ENCODE results near the gene CTF1.

CTF1 gene

DNA sequence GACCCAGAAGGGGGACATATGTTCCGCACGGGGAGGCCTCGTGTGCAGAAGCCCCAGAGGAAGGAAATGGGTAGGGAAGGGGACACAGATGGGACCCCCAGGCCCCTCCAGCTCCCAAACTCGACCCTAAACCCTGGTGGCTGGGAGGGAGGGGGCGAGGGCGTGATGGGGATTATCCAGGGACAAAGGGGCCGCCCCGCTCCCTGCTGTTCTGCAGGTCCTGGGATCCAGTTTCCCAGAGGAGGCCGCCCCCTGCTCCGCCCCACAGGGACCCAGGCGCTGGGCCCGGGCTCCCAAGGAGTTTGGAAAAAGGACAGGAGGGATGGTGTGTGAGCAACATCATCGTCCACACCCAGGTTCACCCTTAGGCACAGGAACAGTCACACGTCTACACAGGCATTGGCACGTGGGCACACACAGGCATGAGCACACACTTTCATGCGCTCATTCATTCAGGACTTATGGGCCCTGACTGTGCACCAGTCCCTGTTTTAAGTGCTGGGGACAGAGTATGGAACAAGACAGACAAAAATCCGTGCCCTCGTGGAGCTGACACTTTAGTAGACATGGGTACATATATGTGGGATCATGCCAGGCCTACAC is 14.1 kb downstream of the CTF1 start:
- DNase-seq, result no peak

DNA sequence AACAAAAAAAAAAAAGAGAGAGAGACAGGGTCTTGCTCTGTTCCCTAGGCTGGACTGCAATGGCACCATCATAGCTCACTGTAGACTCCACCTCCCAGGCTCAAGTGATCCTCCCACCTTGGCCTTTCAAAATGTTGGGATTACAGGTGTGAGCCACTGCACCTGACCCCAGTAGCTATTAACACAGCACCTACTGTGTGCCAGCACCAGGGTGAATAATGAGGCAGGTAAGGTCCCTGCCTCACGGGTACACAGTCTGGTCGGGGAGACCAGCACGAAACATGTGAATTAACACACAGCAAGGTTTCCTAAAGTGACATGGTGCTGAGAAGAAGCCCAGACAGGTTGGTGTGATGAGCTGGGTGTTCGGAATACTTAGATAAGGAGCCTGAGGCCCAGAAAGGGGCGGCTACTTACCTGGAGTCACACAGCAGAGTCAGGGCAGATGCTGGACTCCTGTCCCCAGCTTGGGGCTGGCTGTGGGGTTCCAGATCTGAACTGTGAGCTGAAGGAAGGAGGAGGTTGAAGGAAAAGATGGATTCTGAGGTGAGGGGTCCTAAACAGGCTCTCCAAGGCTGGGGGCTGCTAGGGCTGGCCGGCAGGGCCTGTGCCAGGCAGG is 16.5 kb downstream of the CTF1 start:
- DNase-seq, result no peak

DNA sequence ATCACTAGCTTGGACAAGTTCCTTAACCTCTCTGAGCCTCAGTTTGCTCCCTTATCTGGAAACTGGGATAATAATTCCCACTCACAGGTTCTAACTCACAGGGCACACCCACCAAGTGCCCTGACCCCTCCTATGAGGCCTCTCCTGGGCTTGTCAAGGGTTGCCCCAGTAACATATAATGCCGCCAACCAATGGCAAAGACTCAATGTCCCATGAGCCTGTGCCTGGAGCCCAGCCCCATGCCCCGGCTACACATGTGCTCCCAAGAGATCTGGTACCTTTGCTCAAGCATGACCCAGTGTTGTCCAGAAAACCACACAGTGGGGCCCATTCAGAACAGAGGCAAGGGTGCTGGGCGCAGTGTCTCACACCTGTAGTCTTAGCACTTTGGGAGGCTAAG is 18.4 kb downstream of the CTF1 start:
- no peak for DNase-seq

DNA sequence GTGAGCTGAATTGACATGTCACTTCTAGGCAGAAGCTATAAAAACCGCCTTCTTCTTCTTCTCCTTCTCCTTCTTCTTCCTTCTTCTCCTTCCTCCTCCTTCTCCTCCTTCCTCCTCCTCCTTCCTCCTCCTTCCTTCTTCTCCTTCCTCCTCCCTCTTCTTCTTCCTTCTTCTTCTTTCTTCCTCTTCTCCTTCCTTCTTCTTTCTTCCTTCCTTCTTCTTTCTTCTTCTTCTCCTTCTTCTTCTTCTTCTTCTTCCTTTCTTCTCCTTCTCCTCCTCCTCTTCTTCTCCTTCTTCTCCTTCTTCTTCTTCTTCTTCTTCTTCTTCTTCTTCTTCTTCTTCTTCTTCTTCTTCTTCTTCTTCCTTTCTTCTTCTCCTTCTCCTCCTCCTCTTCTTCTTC is 22.2 kb downstream of the CTF1 start:
- no peak for DNase-seq

DNA sequence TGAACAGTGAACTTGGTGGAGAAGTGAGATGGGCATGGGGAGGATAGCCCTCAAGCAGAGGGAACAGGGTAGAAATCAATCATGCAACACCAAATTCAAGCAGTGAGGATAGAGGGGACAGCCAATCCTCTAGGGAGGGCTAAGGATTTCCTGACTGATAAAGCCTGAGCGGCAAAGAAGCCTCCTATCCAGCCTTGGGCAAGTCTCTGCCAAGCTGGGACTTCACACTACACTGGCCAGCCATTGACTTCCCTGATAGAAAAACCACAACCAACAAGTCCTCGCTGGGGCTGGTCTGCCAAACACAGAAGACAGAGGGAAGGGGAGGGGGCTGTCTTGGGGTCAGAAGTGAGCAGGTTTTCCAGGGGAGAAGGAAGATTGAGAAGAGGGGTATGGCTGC is 24.5 kb downstream of the CTF1 start:
- DNase-seq, result no peak

DNA sequence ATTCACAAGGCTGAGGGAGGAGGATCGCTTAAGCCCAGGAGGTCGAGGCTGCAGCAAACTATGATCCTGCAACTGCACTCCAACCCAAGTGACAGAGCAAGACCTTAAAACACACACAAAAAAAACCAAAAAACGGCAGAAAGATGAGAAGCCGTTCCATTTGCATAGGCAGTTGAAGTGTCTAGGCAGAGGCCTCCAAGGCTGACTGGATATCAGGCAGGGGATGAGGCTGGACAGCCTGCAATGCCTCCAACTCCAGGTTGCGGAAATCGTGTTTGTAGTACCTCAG is 25.0 kb downstream of the CTF1 start:
- DNase-seq, result no peak

DNA sequence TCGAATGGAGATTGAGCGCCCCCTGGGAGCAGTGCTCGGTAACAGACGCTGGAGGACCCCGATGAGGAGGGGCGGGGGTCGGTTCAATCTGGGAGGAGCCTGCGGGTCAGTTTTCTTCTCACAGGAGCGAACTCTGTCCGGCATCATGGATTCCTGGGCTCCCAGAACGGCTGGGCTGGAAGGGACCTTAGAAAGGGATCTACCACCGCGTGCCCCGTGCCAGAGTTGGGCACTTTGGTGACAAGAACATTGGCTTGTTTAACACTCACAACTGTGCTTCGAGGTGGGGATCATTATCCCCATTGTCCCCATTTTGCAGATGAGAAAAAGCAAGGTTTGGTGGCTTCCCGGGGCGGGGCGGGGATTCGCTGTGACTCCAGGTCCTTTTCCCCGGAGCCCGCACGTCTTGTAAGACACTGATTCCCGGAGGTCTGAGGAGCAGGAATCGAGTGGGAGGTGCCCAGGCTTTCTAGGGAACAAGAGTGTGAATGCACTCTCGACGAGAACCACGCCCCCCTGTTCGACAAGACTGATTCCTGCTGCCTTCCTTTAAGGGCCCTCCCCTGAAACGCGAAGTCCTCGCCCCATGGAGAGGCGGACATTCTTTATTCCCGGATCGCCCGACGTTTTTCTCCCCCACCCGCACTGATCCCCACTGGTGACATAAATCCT is 25.5 kb downstream of the CTF1 start:
- DNase-seq, result peak; percentile 92

DNA sequence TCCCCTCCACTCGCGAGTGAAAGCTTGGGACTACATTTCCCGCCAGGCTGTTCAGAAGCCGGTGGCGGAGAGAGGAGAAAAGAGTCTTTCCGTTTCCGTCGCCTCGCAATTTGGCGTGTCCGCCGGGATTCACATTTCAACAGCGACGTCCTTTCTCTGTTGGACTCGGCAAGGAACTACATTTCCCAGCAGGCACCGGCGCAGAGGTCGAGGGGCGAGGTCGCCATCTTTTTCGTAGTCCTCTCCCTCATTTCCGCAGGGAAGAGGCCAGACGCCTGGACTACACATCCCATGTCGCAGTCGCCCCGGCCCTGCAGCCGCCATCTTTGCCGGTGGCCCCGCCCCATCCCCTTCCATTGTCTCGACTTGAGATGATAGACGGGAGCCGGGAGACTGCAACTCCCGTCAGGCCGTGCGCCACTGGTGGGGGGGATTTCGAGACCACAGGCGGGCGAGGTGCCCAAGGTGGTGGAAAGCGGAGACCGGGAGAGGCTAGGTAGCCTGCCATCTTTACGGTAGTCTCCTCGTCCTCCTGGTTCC is 26.1 kb downstream of the CTF1 start:
- peak; percentile 99 for DNase-seq

DNA sequence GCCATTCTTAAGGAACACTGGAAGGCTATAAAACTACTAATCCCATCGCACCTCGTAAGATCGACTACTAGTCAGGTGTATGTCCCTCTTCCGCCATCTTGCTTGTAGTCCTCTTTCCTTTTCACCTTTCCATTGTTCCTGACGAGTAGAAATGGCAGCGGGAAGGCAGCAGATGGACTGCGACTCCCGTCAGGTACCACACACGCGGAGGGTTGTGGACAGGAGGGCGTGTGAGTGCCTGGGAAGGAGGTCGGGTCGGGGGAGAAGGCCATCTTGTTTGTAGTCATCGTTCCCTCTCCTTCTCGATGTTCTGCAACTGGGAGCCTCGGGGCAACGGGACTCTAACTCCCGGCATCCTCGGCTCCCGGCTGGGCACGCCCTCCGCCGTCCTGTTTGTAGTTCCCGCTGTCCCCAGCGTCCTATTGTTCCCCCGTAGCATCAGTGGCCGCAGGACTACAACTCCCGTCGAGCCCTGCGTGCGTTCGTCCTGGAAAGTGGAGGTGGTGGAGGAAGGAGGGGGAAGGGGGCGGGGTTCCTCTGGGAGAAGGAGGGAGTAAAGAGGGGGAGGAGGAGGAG is 26.6 kb downstream of the CTF1 start:
- DNase-seq, result peak; percentile 99

DNA sequence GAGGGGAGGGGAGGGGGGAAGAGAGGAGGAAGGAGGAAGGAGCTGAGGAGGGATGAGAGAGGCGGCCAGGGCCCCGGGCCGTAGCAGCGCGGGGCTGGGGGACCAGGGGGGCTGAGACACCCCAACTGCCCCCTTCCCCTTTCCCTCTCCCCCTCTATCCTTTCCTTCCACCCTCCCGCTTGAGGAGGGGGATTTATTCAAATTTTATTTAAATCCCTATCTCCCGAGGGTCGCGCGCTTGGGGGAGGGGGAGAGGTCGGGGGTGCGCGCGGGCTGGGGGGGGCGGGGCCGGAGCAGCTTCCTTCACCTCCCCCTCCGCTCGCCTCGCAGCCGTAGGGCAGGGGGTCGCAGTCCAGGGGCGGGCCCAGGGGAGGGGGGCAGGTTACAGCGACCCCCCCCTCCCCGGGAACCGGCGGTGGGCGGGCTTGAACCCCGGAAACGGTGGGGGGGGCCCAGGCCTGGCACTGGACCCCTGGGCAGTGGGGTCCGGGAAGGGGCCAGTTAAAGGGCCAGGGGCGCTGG is 27.2 kb downstream of the CTF1 start, which contains the start of gene FBXL19:
Gene FBXL19 (plus strand): TSS at position 19 of the 522 bp plus-strand sequence. CDS start 2,183 bp downstream, outside the sequence.
- peak; percentile 45 for DNase-seq

DNA sequence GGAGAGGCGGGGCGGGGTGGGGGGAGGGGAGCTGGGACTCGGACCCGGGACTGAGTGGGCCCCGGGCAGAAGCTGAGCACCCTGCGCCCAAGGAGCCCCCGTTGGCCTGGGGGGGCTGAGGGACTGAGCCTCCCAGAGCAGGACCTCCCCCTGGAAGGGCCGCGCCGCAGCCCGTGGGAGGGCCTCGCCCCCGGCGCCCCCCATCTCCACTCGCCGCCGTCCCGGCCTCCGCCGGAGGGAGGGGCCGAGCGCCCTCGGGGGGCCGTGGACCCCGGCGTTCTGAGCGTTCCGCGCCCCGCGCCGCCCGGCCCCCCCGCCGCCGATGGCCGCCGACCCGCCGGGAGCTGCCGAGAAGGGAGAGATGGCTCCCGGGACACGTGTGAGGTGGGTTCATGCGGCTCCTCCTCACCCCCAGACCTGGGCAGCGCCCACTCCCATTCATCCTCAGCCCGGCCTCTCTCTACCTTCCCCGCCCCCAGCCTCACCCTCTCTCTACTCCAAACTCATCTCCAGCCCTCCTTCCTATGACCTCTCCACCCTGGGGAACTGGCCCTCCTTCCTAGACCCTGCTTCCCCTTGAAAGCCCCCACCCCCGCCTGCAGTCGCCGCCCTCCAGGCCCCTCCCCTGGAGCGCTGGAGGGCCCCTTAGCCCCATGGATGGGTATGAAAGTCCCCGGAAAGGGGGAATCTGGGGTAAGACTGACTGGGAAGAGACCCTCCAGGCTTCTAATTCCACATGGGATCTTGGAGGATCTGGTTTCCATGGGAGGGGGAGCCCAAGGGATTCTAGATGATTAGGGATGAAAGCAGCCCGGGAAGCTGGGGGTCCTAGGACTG is 27.9 kb downstream of the CTF1 start:
- peak; percentile 37 for DNase-seq

DNA sequence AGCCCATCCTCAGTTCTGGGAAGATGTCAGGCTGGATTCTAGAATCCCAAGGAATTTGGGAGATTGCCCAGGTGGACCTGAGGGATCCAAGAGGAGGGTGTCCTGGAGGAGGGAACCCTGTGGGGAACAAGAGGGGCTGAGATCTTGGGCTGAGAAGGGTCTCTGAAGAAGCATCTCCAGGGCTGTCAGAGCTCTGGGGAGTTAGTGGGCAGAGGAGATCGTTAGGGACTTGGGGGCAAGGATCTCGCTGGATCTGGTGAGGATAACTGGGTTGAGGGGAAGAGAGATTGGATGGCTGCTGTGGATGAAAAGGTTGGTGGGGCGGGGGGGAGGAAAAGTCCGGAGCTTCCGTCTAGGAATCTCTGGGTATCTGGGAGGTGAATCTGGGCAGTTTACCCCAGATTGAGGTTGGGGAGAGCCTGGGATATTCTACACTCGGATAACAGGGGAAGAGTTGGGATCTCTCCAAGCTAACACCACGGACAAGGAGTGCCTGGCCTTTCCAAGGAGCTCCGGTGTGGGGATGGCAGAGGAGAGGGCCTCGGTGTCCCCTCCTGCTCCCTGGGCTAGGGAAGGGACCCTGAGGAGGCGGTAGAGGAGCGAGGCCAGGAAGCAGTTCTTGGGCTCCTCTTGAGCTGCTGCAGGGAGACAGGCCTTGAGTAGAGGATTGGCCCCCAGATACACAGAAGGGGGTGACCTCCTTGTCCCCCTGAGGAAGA is 28.7 kb downstream of the CTF1 start:
- no peak for DNase-seq

DNA sequence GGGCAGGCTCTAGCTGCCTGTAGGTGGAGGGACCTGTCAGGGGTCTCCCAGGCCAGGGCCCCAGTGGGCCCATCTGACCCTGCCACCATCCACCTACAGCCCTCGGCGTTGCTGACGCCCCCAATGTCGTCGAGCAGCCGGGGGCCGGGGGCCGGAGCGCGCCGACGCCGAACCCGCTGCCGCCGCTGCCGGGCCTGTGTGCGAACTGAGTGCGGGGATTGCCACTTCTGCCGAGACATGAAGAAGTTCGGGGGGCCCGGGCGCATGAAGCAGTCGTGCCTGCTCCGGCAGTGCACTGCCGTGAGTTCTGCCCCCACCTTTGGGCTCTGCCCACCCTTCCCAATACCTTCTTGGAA is 29.2 kb downstream of the CTF1 start:
- no peak for DNase-seq

DNA sequence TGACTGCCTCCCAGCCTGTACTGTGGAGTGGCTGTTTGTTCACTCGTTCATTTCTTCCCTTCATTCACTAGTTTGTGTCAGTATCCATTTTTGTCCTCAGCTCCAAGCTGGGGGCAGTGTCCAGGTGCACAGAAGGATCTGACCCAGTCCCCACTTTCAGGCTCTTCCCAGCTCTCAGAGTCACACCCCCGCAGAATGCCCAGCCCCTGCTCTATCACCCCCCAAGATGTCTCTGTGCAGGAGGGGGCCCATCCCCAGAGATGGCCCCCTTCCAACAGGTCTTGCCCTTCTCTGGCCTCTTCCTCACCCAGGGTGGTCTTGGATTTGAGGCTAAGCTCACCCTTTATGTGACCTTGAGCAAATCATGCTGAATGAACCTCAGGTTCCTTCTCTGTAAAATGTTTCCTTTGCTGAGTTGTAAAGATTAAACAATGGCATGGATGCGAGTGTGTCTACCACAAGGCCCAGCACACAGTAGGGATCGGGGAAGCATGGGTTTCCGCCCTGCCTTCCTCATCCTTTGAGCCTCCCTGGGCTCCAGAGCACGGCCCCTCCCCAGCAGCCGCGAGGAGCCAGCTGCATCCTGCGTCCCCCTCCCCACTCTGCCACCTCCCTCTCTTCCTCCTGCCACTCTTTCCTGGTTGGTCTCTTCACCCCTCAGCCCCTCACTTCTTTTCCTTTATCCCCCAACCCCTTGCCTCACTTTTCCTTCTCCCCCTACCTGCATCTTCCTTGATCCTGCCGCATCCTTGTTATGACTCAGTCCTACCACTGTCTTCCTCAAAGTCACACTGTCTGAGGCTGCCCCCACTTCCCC is 29.8 kb downstream of the CTF1 start:
- DNase-seq, result no peak

DNA sequence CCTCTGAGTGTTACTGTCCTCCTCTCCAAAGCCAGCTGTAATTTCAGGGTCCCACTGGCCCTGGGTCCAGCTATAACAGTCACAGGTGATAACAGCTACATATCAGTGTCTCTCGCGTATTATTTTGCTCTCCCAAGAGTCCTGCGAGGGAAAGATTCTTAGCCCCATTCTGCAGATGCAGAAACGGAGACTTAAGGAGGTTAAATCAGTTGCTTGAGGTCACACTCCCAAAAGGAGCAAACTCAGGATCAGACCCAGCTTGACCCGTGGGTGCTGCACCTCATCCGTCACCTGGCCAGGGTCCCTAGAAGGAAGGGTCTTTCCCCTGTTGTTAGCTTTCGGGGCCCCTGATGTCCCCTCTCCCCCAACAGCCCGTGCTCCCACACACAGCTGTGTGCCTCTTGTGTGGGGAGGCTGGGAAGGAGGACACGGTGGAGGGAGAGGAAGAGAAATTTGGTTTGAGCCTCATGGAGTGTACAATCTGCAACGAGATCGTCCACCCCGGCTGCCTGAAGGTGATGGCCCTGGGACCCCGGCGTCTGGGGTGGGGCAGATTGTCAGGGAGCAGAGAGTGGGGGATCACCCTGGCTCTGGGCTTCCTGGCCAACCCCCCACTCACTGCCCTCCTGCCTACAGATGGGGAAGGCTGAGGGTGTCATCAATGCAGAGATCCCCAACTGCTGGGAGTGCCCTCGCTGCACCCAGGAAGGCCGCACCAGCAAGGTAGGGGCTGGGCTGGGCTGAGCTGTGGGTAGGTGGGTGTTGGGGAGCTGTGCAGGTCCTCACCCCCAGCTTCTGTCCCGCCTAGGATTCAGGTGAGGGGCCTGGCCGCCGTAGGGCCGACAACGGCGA is 30.7 kb downstream of the CTF1 start:
- DNase-seq, result no peak

DNA sequence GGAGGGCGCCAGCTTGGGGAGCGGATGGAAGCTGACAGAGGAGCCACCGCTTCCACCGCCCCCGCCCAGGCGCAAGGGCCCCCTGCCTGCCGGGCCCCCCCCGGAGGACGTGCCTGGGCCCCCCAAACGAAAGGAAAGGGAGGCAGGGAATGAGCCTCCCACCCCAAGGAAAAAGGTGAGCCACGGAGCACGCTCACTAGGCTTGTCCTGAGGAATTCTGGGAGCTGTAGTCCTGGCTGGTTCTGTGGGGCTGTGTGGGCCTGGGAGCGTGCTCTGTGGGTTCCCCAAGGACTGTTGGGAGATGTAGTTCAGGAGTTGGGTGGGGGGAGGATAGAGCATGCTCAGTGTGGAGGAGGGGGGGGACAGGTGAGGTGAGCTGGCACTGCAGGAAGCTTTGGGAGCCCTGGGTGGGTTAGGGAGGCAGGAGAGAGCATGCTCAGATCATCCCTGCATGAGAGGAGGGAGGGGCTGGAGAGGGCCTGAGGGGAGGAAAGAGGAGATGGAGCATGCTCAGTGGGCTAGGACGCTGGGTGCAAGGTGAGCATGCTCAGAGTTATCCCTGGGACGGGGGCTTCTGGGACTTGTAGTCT is 31.5 kb downstream of the CTF1 start:
- peak; percentile 90 for DNase-seq

DNA sequence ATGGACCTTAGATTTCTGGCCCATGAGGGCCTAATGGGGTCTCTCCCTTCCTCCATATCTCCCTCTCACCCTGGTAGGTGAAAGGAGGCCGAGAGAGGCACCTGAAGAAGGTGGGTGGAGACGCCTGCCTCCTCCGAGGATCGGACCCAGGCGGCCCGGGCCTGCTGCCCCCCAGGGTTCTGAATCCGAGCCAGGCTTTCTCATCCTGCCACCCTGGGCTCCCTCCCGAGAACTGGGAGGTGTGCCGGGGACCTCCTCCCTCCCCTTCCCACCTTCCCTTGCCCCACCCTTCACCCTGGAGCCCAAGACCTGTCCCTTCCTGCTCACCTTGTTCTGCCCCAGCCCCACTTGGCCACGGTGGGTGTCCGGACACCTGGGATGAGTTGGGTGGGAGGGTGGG is 32.0 kb downstream of the CTF1 start:
- no peak for DNase-seq

DNA sequence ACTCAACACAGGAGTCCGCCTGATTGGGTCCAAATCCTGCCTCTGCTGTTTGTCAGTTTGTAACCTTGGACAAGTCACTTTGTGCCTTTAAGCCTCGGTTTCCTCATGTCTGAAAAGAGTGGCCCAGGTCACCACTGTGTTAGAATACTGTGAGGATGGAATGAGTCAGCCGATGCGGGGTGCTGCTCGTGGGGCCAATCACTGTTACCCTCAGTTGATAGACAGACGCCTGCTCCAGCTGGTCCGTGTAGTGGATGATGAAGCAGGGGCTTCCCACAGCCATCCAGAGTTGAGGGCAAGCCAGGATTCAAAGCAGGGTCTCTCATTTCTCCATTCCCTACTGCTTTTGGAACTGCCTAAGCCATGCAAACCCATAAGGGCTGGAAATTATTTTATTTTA is 32.8 kb downstream of the CTF1 start:
- DNase-seq, result no peak

DNA sequence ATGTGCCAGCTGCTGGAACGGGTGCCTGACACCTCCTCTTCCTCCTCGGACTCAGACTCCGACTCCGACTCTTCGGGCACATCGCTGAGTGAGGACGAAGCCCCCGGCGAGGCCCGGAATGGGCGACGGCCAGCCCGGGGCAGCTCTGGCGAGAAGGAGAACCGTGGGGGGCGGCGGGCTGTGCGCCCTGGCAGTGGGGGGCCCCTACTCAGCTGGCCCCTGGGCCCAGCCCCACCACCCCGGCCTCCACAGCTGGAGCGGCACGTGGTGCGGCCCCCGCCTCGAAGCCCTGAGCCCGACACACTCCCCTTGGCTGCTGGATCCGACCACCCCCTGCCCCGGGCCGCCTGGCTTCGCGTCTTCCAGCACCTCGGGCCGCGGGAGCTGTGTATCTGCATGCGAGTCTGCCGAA is 33.8 kb downstream of the CTF1 start:
- DNase-seq, result no peak

DNA sequence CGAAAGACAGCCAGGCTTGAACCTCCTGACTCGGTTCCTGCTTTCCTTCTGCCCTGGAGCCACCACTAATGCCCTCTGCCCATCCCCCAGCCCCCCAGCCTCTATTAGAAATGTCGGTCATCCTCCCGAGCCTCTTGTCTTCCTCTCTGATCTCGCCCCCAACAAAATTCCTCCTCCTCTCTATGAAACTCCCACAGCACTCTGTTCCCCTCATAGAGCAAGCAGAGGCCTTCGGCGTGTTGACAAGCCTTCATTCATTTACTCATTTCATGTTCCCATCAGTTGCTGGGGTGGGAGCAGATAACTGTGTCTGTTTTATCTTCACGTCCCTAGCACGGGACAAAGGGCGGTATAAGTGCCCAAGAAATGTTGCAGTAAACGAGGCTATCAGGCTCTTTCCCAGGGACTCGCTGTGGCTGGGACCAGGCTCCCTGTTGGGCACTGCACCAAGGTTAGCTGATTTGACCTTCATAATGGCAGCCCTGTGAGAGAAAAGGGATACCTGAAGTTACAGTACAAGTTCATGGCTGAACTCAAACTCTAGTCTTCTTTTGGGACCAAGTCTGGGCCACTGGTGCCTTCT is 34.7 kb downstream of the CTF1 start:
- DNase-seq, result no peak
